A549 (cell line): ENCODE measurements around the gene DCBLD2.

ENCODE experiments used
- BHLHE40 ChIP-seq: IDR thresholded peaks from 2 replicates; pipeline ENCODE4 v1.6.1; 2012; ENCODE audit warnings: low read depth, low read length, inconsistent platforms
- EHF ChIP-seq: fragments of 250-450 bp; sonication (Bioruptor Pico); IDR thresholded peaks from 2 replicates; pipeline ENCODE4 v1.5.0; 2020; ENCODE audit warnings: mild to moderate bottlenecking
- ESRRA ChIP-seq: fragments of 150-350 bp; IDR thresholded peaks from 2 replicates; pipeline ENCODE4 v1.6.1; 2014; ENCODE audit warnings: mild to moderate bottlenecking, low read length, borderline replicate concordance
- HEYL ChIP-seq: fragments of 250-450 bp; sonication (Bioruptor Pico); IDR thresholded peaks from 2 replicates; pipeline ENCODE4 v1.8.0; 2021; ENCODE audit warnings: mild to moderate bottlenecking, moderate library complexity
- SREBF2 ChIP-seq: fragments of 450-650 bp; IDR thresholded peaks from 2 replicates; pipeline ENCODE4 v1.6.1; 2014; ENCODE audit warnings: mild to moderate bottlenecking, moderate library complexity
- ZNF302 ChIP-seq: fragments of 250-450 bp; sonication (Bioruptor Pico); IDR thresholded peaks from 2 replicates; pipeline ENCODE4 v1.9.0; 2021; ENCODE audit warnings: inconsistent platforms, mild to moderate bottlenecking, moderate library complexity
- TF ChIP-seq, protein P1 (sequence below): fragments of >200 bp; sonication (Bioruptor Twin); formaldehyde crosslinking; IDR thresholded peaks from 3 replicates; pipeline ENCODE4 v1.5.1; 2016
- TF ChIP-seq, protein P2 (sequence below): fragments of 450-650 bp; IDR thresholded peaks from 2 replicates; pipeline ENCODE4 v1.6.1; 2014; ENCODE audit warnings: antibody characterized with exemption
- TF ChIP-seq, protein P3 (sequence below): IDR thresholded peaks from 2 replicates; pipeline ENCODE4 v1.6.1; 2012
- TF ChIP-seq, protein P4 (sequence below): fragments of 200-600 bp; sonication (generic); IDR thresholded peaks from 2 replicates; pipeline ENCODE4 v1.6.1; 2016; ENCODE audit warnings: antibody characterized with exemption, mild to moderate bottlenecking, moderate library complexity

DNA sequence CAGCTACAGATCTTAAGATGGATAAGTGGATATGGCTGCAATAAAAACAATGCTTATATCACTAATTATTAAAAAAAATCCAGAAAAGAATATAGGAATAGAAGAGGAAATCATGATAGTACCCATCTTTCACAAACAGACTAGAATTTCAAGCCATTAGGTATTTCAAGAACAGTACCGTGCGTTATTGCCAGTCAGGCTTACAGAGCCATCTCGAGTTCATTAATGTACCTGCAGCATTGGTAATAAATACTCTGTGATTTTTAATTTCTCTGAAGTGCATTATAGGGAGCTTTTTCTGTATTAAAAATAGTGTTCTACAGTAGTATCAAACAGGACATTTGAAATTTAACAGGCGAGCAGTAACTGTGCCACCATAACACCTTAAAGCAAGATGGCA is 102.7 kb downstream of the DCBLD2 start:
- TF ChIP-seq, protein P1, sequence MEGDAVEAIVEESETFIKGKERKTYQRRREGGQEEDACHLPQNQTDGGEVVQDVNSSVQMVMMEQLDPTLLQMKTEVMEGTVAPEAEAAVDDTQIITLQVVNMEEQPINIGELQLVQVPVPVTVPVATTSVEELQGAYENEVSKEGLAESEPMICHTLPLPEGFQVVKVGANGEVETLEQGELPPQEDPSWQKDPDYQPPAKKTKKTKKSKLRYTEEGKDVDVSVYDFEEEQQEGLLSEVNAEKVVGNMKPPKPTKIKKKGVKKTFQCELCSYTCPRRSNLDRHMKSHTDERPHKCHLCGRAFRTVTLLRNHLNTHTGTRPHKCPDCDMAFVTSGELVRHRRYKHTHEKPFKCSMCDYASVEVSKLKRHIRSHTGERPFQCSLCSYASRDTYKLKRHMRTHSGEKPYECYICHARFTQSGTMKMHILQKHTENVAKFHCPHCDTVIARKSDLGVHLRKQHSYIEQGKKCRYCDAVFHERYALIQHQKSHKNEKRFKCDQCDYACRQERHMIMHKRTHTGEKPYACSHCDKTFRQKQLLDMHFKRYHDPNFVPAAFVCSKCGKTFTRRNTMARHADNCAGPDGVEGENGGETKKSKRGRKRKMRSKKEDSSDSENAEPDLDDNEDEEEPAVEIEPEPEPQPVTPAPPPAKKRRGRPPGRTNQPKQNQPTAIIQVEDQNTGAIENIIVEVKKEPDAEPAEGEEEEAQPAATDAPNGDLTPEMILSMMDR: no peak
- TF ChIP-seq ZNF302 (CRISPR knock-in tag) (no peak), BHLHE40 (no peak), ESRRA (no peak), SREBF2 (no peak), HEYL (no peak), EHF (CRISPR knock-in tag) (no peak)
- TF ChIP-seq, protein P2, sequence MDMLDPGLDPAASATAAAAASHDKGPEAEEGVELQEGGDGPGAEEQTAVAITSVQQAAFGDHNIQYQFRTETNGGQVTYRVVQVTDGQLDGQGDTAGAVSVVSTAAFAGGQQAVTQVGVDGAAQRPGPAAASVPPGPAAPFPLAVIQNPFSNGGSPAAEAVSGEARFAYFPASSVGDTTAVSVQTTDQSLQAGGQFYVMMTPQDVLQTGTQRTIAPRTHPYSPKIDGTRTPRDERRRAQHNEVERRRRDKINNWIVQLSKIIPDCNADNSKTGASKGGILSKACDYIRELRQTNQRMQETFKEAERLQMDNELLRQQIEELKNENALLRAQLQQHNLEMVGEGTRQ: no peak
- TF ChIP-seq, protein P3, sequence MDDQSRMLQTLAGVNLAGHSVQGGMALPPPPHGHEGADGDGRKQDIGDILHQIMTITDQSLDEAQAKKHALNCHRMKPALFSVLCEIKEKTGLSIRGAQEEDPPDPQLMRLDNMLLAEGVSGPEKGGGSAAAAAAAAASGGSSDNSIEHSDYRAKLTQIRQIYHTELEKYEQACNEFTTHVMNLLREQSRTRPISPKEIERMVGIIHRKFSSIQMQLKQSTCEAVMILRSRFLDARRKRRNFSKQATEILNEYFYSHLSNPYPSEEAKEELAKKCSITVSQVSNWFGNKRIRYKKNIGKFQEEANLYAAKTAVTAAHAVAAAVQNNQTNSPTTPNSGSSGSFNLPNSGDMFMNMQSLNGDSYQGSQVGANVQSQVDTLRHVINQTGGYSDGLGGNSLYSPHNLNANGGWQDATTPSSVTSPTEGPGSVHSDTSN: no peak
- TF ChIP-seq, protein P4, sequence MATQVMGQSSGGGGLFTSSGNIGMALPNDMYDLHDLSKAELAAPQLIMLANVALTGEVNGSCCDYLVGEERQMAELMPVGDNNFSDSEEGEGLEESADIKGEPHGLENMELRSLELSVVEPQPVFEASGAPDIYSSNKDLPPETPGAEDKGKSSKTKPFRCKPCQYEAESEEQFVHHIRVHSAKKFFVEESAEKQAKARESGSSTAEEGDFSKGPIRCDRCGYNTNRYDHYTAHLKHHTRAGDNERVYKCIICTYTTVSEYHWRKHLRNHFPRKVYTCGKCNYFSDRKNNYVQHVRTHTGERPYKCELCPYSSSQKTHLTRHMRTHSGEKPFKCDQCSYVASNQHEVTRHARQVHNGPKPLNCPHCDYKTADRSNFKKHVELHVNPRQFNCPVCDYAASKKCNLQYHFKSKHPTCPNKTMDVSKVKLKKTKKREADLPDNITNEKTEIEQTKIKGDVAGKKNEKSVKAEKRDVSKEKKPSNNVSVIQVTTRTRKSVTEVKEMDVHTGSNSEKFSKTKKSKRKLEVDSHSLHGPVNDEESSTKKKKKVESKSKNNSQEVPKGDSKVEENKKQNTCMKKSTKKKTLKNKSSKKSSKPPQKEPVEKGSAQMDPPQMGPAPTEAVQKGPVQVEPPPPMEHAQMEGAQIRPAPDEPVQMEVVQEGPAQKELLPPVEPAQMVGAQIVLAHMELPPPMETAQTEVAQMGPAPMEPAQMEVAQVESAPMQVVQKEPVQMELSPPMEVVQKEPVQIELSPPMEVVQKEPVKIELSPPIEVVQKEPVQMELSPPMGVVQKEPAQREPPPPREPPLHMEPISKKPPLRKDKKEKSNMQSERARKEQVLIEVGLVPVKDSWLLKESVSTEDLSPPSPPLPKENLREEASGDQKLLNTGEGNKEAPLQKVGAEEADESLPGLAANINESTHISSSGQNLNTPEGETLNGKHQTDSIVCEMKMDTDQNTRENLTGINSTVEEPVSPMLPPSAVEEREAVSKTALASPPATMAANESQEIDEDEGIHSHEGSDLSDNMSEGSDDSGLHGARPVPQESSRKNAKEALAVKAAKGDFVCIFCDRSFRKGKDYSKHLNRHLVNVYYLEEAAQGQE: no peak
